ENCODE results near the gene FNBP1L.

DNA sequence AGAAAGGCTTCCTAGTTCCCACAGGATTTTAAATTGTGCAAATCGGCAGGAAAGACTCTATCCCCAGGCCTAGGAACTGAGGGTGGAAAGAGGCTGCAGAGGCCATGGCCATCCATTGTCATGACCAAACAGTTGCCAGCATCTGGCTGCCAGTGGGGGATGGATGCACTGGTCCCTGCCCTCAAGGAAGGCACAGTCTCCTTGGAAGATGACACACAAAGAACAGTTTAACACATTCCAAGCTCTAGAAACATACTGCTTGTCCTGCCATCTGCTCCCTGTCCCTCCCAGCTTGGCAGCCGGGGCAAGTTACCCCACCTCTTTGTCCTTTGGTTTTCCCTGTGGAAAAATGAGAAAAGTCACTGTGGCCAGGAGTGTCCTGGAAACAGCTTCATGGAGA lies 150.5 kb downstream of the FNBP1L start:
- TF ChIP-seq, protein P1, sequence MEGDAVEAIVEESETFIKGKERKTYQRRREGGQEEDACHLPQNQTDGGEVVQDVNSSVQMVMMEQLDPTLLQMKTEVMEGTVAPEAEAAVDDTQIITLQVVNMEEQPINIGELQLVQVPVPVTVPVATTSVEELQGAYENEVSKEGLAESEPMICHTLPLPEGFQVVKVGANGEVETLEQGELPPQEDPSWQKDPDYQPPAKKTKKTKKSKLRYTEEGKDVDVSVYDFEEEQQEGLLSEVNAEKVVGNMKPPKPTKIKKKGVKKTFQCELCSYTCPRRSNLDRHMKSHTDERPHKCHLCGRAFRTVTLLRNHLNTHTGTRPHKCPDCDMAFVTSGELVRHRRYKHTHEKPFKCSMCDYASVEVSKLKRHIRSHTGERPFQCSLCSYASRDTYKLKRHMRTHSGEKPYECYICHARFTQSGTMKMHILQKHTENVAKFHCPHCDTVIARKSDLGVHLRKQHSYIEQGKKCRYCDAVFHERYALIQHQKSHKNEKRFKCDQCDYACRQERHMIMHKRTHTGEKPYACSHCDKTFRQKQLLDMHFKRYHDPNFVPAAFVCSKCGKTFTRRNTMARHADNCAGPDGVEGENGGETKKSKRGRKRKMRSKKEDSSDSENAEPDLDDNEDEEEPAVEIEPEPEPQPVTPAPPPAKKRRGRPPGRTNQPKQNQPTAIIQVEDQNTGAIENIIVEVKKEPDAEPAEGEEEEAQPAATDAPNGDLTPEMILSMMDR (conservative IDR thresholded peaks at IDR 0.05; ENCODE audit: low read length): no peak
- TF ChIP-seq EZH2phosphoT487 (IDR thresholded peaks at IDR 0.05; ENCODE audit: borderline replicate concordance, low read depth, low read length): no peak

Measured in OCI-LY7 (cell line).